SK-N-MC (cell line): ENCODE data around the gene GSK3B.

Source experiments
- EZH2 ChIP-seq: fragments of 200-600 bp; sonication (generic); IDR thresholded peaks from one replicate; pipeline ENCODE4 v1.6.1; 2017; ENCODE audit warnings: antibody characterized with exemption
- FOXP2 ChIP-seq: optimal IDR thresholded peaks from 2 replicates; pipeline ENCODE3; 2011; ENCODE audit warnings: mild to moderate bottlenecking, moderate library complexity; ENCODE audit not compliant: insufficient read depth; ENCODE audit errors: extremely low read length, control extremely low read depth
- POLR2AphosphoS5 ChIP-seq: IDR thresholded peaks from 2 replicates; pipeline ENCODE4 v1.6.1; 2012; ENCODE audit warnings: mild to moderate bottlenecking, low read depth, low read length, borderline replicate concordance

DNA sequence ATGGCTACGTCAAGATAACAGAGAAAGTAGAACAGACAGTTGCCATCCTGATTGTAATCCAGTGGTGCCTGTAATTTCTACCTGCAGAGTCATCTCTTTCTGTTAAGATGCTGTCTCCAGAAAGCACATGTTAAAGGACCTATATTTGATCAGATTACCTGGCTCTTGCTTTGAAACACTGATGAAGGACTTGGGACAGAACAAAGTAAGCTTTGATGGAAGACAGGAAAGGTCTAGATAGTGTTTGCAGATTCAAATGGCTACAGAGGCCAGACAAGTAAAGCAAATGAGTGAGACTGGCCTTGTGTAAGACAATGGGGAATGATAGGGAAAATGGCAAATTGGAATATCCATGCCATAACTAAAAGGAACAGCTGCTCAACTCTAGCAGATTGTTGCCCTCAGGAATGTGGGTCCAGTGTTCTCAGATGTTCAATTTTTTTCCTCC, 1.8 kb upstream of the GSK3B start:
- TF ChIP-seq POLR2AphosphoS5 (no peak), FOXP2 (no peak), EZH2 (no peak)
